HG03469 (cell line): Measurements from ENCODE around the gene PKHD1.

Experiments used
- ATAC-seq: cut with Tn5 transposase; IDR thresholded peaks from one replicate; pipeline ENCODE4 v1.9.1; 2021; ENCODE audit warnings: mild to moderate bottlenecking, moderate library complexity, moderate number of reproducible peaks; ENCODE audit not compliant: unreplicated experiment

The PKHD1 gene

DNA sequence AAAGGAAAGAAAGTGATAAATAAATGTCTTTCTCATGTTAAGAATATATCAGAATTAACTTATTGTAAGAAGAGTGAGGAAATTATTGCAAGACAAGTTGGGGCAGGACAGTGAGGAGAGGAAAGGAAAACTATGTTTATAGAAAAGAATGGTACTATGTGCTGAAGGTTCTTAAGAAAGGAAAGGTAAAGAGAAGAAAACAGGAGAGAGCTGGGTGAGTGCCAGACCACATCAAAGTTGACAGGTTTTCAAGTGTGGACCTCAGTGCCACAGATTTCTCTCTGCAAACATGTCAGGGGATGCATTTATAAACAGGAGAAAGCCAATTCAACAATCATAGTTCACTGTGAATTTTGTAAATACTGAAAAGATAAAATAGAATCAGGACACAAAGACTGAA is 439.2 kb downstream of the PKHD1 start:
- no peak for ATAC-seq

GRCh38 chr6:51644426-51644825 is 443.0 kb downstream of the PKHD1 start:
- ATAC-seq: no peak

DNA sequence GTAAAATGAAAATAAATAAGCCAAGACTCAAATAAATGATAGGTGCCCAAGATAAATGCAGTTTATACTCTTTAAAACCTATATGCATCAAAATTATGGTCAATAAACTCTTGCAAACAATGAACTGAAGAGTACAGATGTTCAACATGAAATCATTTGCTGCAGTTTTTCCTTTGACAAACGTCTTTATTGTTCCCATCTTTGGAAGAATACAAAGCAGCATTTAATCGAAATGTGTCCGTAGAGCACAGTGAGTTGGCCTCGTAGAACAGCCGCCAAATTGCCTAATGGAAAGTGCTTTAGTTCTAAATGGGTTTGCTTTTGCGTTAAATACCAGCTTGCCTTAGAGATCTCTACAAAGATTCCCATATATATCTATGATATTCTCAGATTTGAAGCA is 447.4 kb downstream of the PKHD1 start:
- ATAC-seq: no peak

- ATAC-seq: no peak
These were observed 454.0 kb downstream of the PKHD1 start for GRCh38 chr6:51633424-51633823.

GRCh38 chr6:51630011-51630410 is 457.4 kb downstream of the PKHD1 start:
- ATAC-seq: no peak

DNA sequence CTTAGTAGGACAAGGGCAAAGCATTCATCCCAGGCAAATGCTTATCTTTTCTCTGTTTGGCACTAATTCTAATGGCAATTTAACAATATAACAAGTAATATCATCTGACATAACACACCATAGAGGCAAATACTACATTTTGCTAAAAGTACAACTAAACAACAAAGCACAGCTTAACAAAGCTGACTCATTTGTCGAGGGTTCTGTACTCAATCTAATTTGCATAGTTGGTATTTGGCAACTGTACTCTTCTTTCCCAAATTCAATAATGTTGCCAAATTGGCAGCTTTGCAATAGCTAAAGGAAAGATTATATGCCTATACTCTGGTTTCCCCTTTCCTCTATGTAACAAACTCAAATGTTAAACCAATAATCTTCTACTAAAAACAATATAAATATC is 461.0 kb downstream of the PKHD1 start:
- ATAC-seq: no peak

- ATAC-seq: no peak
These were observed 461.8 kb downstream of the PKHD1 start for GRCh38 chr6:51625566-51625965.

GRCh38 chr6:51620971-51621370 is 466.4 kb downstream of the PKHD1 start:
- no peak for ATAC-seq

DNA sequence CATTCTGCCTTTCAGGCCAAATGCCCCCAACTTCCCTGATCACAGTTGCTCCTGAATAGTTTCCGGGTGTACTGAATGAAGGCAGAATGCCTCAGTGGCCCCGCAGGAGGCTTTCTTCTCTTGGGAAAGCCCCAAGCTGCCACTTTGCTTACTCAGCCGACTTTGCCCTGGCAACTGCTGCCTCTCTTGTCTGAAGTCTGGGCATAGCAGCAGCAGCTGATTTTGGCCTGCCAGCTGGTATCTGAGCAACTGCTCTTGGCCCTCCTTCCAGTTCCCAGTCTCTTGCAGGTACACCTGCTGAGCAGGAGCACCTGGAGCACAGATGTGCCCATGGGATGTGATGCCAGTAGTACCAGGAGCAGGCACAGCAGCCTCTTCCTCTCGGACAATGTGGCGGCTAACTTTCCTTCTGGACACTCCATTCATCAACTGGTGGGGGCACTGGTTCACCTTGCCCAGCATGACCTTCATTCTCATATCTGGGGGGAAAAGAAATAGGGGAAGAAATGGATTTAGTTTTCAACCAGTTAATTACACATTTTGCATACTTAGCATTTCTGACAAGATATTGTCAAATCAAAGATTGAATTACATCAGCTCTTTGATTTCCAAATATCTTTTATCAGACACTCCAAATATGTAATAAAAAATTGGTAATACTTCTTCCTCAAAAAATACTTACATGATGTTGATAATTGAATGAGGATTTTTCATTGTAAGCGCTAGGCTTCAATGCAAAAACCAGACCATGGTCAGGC is 468.2 kb downstream of the PKHD1 start:
- no peak for ATAC-seq

DNA sequence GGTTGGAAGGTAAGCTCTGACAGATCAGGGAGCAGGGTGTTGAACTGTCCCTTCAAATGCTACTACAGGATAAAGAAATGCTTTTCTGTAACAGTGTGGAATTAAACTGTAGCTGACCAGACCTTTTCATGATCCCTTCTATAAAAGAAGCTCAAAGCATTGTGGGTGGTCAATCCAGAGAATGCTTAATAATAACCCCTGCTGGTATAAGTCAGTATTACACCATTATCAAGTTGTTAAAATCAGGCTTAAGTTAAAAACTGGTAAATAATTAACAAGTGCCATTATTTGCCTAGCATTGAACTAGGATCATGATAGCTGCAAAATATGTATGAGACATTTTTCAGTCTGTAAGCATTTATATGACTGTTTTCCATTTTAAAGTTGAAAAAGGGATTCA is 468.9 kb downstream of the PKHD1 start:
- no peak for ATAC-seq

- no peak for ATAC-seq
These were observed 469.7 kb downstream of the PKHD1 start for GRCh38 chr6:51617751-51618150.

DNA sequence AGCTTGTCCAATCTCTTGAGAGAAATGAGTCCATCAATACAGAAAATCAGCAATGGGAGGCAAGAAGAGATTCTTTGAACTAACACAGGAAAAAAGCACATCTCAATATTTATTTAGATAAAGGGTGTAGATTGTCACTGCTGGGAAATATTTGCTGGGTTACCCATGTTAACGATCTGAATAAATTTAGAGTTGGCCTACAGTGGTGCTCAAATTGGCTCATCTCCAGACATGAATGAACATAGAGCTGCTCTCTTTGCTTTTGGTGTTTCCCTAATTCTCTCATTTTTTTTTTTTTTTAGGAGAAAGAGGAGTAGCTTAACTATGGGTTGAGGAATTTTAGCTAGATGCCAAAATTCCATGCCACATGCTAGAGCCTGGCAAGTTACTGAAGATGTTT is 471.2 kb downstream of the PKHD1 start:
- ATAC-seq: no peak

DNA sequence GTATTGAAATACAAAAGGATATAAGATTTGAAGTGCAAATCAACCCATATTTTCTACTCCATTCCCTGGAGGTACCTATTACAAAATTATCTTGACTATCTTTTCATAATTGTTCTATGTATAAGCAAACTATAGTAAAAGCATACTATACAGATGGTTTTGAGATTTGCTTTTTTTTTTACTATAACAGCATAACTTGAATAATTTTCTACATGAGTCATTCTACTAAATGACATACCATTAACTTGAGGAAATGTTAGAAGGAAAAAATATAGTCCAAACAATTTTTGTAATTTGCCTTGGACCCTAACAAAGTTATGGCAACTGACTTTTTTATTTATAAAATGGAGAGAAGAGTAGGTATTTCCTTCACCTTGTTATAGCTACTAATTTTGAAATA is 472.7 kb downstream of the PKHD1 start:
- no peak for ATAC-seq

DNA sequence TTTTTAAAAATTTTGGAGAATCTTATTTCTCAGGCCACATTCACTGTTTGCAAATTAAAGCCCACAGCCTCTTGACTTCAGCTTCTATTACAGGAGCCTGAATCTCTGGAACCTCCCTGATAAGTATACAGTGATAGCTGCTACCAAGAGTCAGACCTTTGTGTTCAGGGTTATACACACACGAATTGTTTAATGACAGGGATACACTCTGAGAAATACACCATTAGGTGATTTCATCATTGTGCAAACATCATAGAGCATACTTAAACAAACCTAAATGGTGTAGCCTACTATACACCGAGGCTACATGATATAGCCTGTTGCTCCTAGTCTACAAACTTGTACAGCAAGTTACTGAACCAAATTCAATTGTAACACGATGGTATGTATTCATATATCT is 473.9 kb downstream of the PKHD1 start:
- no peak for ATAC-seq

DNA sequence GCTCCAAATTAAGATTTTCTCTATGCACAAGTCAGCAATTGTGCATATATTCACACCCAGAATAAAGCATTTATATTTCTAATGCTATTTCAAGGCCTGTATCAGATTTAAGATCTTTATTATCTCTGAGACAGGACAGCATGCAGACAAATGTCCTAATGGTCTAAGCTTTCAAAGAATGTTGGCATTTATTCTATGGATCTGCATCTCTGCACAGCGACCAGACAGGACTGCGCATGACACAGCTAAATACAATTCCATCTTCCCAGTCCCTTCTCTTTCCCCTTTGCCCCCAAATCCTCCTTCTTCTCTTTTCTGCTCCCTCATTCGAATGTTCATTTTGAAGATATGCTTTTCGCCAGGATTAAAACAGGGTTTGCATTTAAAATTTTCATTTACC is 478.5 kb downstream of the PKHD1 start:
- no peak for ATAC-seq

DNA sequence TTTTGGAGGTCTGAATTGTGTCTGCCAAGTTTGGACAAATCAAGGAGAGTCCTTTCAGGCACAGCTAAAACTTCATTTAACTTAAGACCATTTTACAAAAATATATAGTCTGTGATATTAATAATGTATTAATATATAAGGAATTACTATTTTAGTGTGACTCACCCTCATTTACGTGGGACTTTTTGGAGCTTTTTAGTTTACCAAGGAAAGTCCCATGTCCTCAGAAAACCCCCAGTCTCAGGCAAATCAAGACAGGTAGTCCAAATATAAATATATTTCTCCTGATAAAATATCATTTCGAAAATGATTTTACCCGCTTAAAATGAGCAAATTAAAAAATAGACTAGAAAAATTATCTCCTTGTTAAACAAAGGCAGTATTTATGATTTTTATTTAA is 479.0 kb downstream of the PKHD1 start:
- ATAC-seq: no peak

- no peak for ATAC-seq
These were observed 486.9 kb downstream of the PKHD1 start for GRCh38 chr6:51600514-51600913.

- ATAC-seq: no peak
These were observed 489.2 kb downstream of the PKHD1 start for GRCh38 chr6:51598171-51598570.

DNA sequence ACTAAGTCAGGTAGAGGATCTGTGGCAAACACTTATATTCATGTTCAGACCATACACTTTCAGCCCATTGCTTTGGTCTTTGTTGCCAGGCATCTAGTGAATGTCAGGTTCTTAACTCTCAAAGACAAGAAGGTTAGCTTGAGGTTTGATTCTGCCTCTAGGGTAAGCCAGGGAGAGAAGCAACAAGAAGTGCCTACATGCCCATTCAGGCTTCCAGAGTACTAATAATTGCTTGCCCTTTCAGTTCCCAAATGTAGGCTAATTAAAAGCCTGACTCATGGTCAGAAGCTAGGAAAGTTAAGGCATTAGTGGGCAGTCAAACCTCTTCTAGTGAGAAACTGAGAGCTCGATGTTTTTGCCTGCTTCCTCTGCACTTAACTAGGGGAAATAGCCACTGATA is 492.4 kb downstream of the PKHD1 start:
- ATAC-seq: no peak

DNA sequence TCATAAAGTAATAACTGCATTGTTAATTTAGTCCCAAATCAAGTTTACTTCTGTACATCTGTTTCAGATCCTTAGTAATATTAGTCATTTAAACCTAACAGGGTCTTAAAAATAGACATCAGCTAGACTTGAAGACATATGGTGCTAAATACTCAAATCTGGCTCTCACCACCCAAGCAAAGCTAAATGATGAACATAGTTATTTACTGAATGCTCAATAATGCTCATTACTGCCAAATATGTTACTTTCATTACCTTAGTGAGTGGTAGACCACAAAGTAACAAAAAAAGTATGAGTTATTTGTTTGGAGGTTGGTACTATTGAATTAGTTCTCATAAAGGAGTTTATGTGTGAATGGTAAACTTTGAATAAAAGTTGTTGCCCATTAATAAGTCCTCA is 502.1 kb downstream of the PKHD1 start:
- ATAC-seq: no peak

- no peak for ATAC-seq
These were observed 503.2 kb downstream of the PKHD1 start for GRCh38 chr6:51584163-51584562.

GRCh38 chr6:51578994-51579393 is 508.4 kb downstream of the PKHD1 start:
- no peak for ATAC-seq

DNA sequence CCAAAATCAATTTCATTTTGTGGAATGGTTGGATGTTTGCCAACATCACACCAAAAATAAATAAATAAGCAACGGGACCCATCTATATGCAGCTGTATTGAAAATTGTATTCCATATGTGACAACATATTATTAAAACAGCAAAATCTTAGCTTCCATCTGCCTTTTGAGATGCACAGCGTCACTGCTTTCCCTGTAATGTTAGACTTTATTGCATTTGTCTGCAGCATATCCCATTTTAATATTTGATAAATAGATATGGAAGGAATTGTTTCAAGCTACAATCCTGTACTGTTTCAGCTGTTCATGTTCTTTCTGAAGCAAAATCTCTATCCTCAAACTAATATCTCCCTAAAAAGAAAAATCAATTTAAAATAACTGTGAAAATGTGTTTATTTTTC is 509.1 kb downstream of the PKHD1 start:
- no peak for ATAC-seq
